ENCODE results near the gene TNP2. TPM values are rescaled to one million over a fixed set of nuclear protein-coding genes. Genes with fewer than 3 reads are reported as not detected.
A peak's percentile ranks its signal among the peaks of the same experiment; 100 is the strongest.

TNP2 gene
- polyA plus RNA-seq, 4 donors = not detected

GRCh38 chr16:11256661-11257130 is 12.4 kb downstream of the TNP2 start:
- DNase-seq (peak in 1 of 2 donors; percentile 69), FAIRE-seq (no peak)
- H3K36me3 ChIP-seq (ENCODE audit: control insufficient read depth in 3 of 3, insufficient read depth in 2 of 3, low read depth in 1 of 3, low read length in 3 of 3) = peaks cover 0 to 9% (median 2%) of the 10 kb centered on the region in 3 donors
- peaks cover 0 to 10% (median 2%) of the 10 kb centered on the region in 3 donors for H3K4me1 ChIP-seq (ENCODE audit: control insufficient read depth in 3 of 3, insufficient read depth in 2 of 3, low read depth in 1 of 3, low read length in 2 of 3)
- 0 to 1% (median 0%) methylated on average over 23 to 32 of the region's 32 CpGs for WGBS, 3 donors
- no peaks in the 10 kb centered on the region for H3K9me3 ChIP-seq (ENCODE audit: control insufficient read depth in 2 of 2, insufficient read depth in 1 of 2, low read depth in 1 of 2, low read length in 1 of 2)
- H3K27ac ChIP-seq (ENCODE audit: low read depth in 1 of 3, low read length in 2 of 3) = peak overlapping the region; percentile 96 to 98 (median 97)
- peak overlapping the region; percentile 81 to 93 (median 91) for H3K4me3 ChIP-seq (ENCODE audit: low read depth in 1 of 3, low read length in 3 of 3)
- peaks cover 0 to 11% (median 0%) of the 10 kb centered on the region in 3 donors for H3K27me3 ChIP-seq (ENCODE audit: control insufficient read depth in 3 of 3, insufficient read depth in 3 of 3, low read length in 3 of 3)

GRCh38 chr16:11255737-11256660 is 13.1 kb downstream of the TNP2 start, which contains the start of gene SOCS1:
SOCS1 (minus strand) TSS chr16:11256204; CDS start chr16:11255478, 726 bp downstream.
- peak within 1 kb of the TSS; percentile 96 to 98 (median 97) for H3K27ac ChIP-seq (ENCODE audit: low read depth in 1 of 3, low read length in 2 of 3)
- 0 to 1% (median 1%) methylated on average over 57 to 100 of the region's 100 CpGs for WGBS, 3 donors
- DNase-seq = peak; percentile 83 to 93
- no peaks in the 10 kb centered on the region for H3K9me3 ChIP-seq (ENCODE audit: control insufficient read depth in 2 of 2, insufficient read depth in 1 of 2, low read depth in 1 of 2, low read length in 1 of 2)
- no peak for FAIRE-seq
- H3K27me3 ChIP-seq (ENCODE audit: control insufficient read depth in 3 of 3, insufficient read depth in 3 of 3, low read length in 3 of 3) = peaks cover 0 to 11% (median 0%) of the 10 kb centered on the region in 3 donors
- H3K36me3 ChIP-seq (ENCODE audit: control insufficient read depth in 3 of 3, insufficient read depth in 2 of 3, low read depth in 1 of 3, low read length in 3 of 3) = peaks cover 0 to 9% (median 2%) of the 10 kb centered on the region in 3 donors
- peaks cover 0 to 10% (median 2%) of the 10 kb centered on the region in 3 donors for H3K4me1 ChIP-seq (ENCODE audit: control insufficient read depth in 3 of 3, insufficient read depth in 2 of 3, low read depth in 1 of 3, low read length in 2 of 3)
- H3K4me3 ChIP-seq (ENCODE audit: low read depth in 1 of 3, low read length in 3 of 3) = peak within 1 kb of the TSS; percentile 81 to 93 (median 91)

GRCh38 chr16:11254913-11255736 is 14.0 kb downstream of the TNP2 start:
- peaks cover 0 to 11% (median 0%) of the 10 kb centered on the region in 3 donors for H3K27me3 ChIP-seq (ENCODE audit: control insufficient read depth in 3 of 3, insufficient read depth in 3 of 3, low read length in 3 of 3)
- H3K27ac ChIP-seq (ENCODE audit: low read depth in 1 of 3, low read length in 2 of 3) = peak overlapping the region; percentile 28 to 90 (median 80)
- DNase-seq = peak; percentile 47 to 83
- no peaks in the 10 kb centered on the region for H3K9me3 ChIP-seq (ENCODE audit: control insufficient read depth in 2 of 2, insufficient read depth in 1 of 2, low read depth in 1 of 2, low read length in 1 of 2)
- H3K4me3 ChIP-seq (ENCODE audit: low read depth in 1 of 3, low read length in 3 of 3) = peak overlapping the region; percentile 49 to 93 (median 91)
- H3K4me1 ChIP-seq (ENCODE audit: control insufficient read depth in 3 of 3, insufficient read depth in 2 of 3, low read depth in 1 of 3, low read length in 2 of 3) = peaks cover 0 to 10% (median 2%) of the 10 kb centered on the region in 3 donors
- no peak for FAIRE-seq
- WGBS, 3 donors = 0 to 1% (median 1%) methylated on average over 62 to 105 of the region's 105 CpGs
- H3K36me3 ChIP-seq (ENCODE audit: control insufficient read depth in 3 of 3, insufficient read depth in 2 of 3, low read depth in 1 of 3, low read length in 3 of 3) = peaks cover 0 to 9% (median 2%) of the 10 kb centered on the region in 3 donors

- peak overlapping the region in 2 of 3 donors; percentile 80 to 90 for H3K27ac ChIP-seq (ENCODE audit: low read depth in 1 of 3, low read length in 2 of 3)
Observed at GRCh38 chr16:11253995-11254912, 14.9 kb downstream of the TNP2 start.

GRCh38 chr16:11253009-11253994 is 15.8 kb downstream of the TNP2 start:
- H3K27ac ChIP-seq (ENCODE audit: low read depth in 1 of 3, low read length in 2 of 3) = peak overlapping the region in 2 of 3 donors; percentile 24 to 65
- peaks cover 0 to 10% (median 2%) of the 10 kb centered on the region in 3 donors for H3K4me1 ChIP-seq (ENCODE audit: control insufficient read depth in 3 of 3, insufficient read depth in 2 of 3, low read depth in 1 of 3, low read length in 2 of 3)
- H3K9me3 ChIP-seq (ENCODE audit: control insufficient read depth in 2 of 2, insufficient read depth in 1 of 2, low read depth in 1 of 2, low read length in 1 of 2) = no peaks in the 10 kb centered on the region
- peaks cover 0 to 9% (median 2%) of the 10 kb centered on the region in 3 donors for H3K36me3 ChIP-seq (ENCODE audit: control insufficient read depth in 3 of 3, insufficient read depth in 2 of 3, low read depth in 1 of 3, low read length in 3 of 3)
- H3K27me3 ChIP-seq (ENCODE audit: control insufficient read depth in 3 of 3, insufficient read depth in 3 of 3, low read length in 3 of 3) = peaks cover 0 to 11% (median 0%) of the 10 kb centered on the region in 3 donors
- H3K4me3 ChIP-seq (ENCODE audit: low read depth in 1 of 3, low read length in 3 of 3) = peak overlapping the region in 2 of 3 donors; percentile 46 to 91
- 65 to 83% (median 68%) methylated on average over 5 of the region's 5 CpGs for WGBS, 3 donors
- DNase-seq (no peak), FAIRE-seq (no peak)

More at GRCh38 chr16:11253995-11254912, 14.9 kb downstream of the TNP2 start:
- Histone ChIP-seq H3K4me1 (ENCODE audit: control insufficient read depth in 3 of 3, insufficient read depth in 2 of 3, low read depth in 1 of 3, low read length in 2 of 3) (peaks cover 0 to 10% (median 2%) of the 10 kb centered on the region in 3 donors), H3K27me3 (ENCODE audit: control insufficient read depth in 3 of 3, insufficient read depth in 3 of 3, low read length in 3 of 3) (peaks cover 0 to 11% (median 0%) of the 10 kb centered on the region in 3 donors), H3K9me3 (ENCODE audit: control insufficient read depth in 2 of 2, insufficient read depth in 1 of 2, low read depth in 1 of 2, low read length in 1 of 2) (no peaks in the 10 kb centered on the region), H3K4me3 (ENCODE audit: low read depth in 1 of 3, low read length in 3 of 3) (peak overlapping the region; percentile 49 to 93 (median 91)), H3K36me3 (ENCODE audit: control insufficient read depth in 3 of 3, insufficient read depth in 2 of 3, low read depth in 1 of 3, low read length in 3 of 3) (peaks cover 0 to 9% (median 2%) of the 10 kb centered on the region in 3 donors)
- 36 to 61% (median 47%) methylated on average over 24 to 29 of the region's 29 CpGs for WGBS, 3 donors
- DNase-seq = no peak
- no peak for FAIRE-seq

GRCh38 chr16:11252482-11252931 is 16.6 kb downstream of the TNP2 start:
- peak overlapping the region in 1 of 3 donors; percentile 12 for H3K4me3 ChIP-seq (ENCODE audit: low read depth in 1 of 3, low read length in 3 of 3)
- WGBS, 3 donors = 65 to 90% (median 83%) methylated on average over 8 of the region's 8 CpGs
- no peak for DNase-seq

More at GRCh38 chr16:11252482-11252931, 16.6 kb downstream of the TNP2 start:
- Histone ChIP-seq H3K4me1 (ENCODE audit: control insufficient read depth in 3 of 3, insufficient read depth in 2 of 3, low read depth in 1 of 3, low read length in 2 of 3) (peaks cover 0 to 8% (median 2%) of the 10 kb centered on the region in 3 donors), H3K27ac (ENCODE audit: low read depth in 1 of 3, low read length in 2 of 3) (peak overlapping the region in 2 of 3 donors; percentile 8 to 42), H3K36me3 (ENCODE audit: control insufficient read depth in 3 of 3, insufficient read depth in 2 of 3, low read depth in 1 of 3, low read length in 3 of 3) (peaks cover 0 to 9% (median 2%) of the 10 kb centered on the region in 3 donors), H3K9me3 (ENCODE audit: control insufficient read depth in 2 of 2, insufficient read depth in 1 of 2, low read depth in 1 of 2, low read length in 1 of 2) (no peaks in the 10 kb centered on the region), H3K27me3 (ENCODE audit: control insufficient read depth in 3 of 3, insufficient read depth in 3 of 3, low read length in 3 of 3) (peaks cover 0 to 11% (median 0%) of the 10 kb centered on the region in 3 donors)
- FAIRE-seq = no peak

Measured in small intestine (tissue), 7 donors.